Measurements from ENCODE around the gene HSF5. TPM values are rescaled to one million over a fixed set of nuclear protein-coding genes. Genes with fewer than 3 reads are reported as not detected.

The HSF5 gene
- total and polyA plus RNA-seq, 4 donors, result 0.09 to 0.17 TPM; not detected in 2

GRCh38 chr17:58534901-58535421 is 46.8 kb upstream of the HSF5 start:
- Histone ChIP-seq H3K4me1 (ENCODE audit: control insufficient read depth in 4 of 4, insufficient read depth in 4 of 4, low read length in 3 of 4) (peaks cover 11 to 27% (median 18%) of the 10 kb centered on the region in 4 donors), H3K9me3 (ENCODE audit: control insufficient read depth in 4 of 4, low read length in 3 of 4) (no peaks in the 10 kb centered on the region), H3K27me3 (ENCODE audit: control insufficient read depth in 4 of 4, insufficient read depth in 4 of 4, low read length in 3 of 4) (no peaks in the 10 kb centered on the region), H3K36me3 (ENCODE audit: control insufficient read depth in 4 of 4, insufficient read depth in 3 of 4, low read depth in 1 of 4, low read length in 3 of 4) (no peaks in the 10 kb centered on the region), H3K27ac (ENCODE audit: low read depth in 1 of 2, low read length in 2 of 2) (peak overlapping the region; percentile 6 to 42), H3K4me3 (ENCODE audit: low read depth in 1 of 3, low read length in 3 of 3) (no peak overlapping the region), H3K9ac (ENCODE audit: low read depth in 1 of 2, low read length in 2 of 2) (no peak overlapping the region)
- DNase-seq (ENCODE audit: low spot score), result no peak
- TF ChIP-seq ZBTB33 (IDR thresholded peaks at IDR 0.05), result no peak
- TF ChIP-seq FOXA1 (IDR thresholded peaks at IDR 0.05), result no peak
- TF ChIP-seq MAX (IDR thresholded peaks at IDR 0.05), result no peak
- TF ChIP-seq HNF4G (IDR thresholded peaks at IDR 0.05), result no peak
- no peak for TF ChIP-seq YY1 (IDR thresholded peaks at IDR 0.05)
- no peak for TF ChIP-seq NR2F2 (IDR thresholded peaks at IDR 0.05)
- WGBS, result 68% methylated on average over 4 of the region's 4 CpGs

GRCh38 chr17:58534331-58534730 is 46.1 kb upstream of the HSF5 start:
- H3K27ac ChIP-seq (ENCODE audit: low read depth in 1 of 2, low read length in 2 of 2), result no peak overlapping the region
- no peak for DNase-seq (ENCODE audit: low spot score)
- 70% methylated on average over 3 of the region's 3 CpGs for WGBS
- no peak for TF ChIP-seq JUND (IDR thresholded peaks at IDR 0.05)
- TF ChIP-seq NR2F2 (IDR thresholded peaks at IDR 0.05), result no peak
- TF ChIP-seq SP1 (IDR thresholded peaks at IDR 0.05), result no peak
- TF ChIP-seq, protein P1, sequence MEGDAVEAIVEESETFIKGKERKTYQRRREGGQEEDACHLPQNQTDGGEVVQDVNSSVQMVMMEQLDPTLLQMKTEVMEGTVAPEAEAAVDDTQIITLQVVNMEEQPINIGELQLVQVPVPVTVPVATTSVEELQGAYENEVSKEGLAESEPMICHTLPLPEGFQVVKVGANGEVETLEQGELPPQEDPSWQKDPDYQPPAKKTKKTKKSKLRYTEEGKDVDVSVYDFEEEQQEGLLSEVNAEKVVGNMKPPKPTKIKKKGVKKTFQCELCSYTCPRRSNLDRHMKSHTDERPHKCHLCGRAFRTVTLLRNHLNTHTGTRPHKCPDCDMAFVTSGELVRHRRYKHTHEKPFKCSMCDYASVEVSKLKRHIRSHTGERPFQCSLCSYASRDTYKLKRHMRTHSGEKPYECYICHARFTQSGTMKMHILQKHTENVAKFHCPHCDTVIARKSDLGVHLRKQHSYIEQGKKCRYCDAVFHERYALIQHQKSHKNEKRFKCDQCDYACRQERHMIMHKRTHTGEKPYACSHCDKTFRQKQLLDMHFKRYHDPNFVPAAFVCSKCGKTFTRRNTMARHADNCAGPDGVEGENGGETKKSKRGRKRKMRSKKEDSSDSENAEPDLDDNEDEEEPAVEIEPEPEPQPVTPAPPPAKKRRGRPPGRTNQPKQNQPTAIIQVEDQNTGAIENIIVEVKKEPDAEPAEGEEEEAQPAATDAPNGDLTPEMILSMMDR (IDR thresholded peaks at IDR 0.05; ENCODE audit: low read depth, low read length, missing input control), result no peak
- no peak for TF ChIP-seq HNF4G (IDR thresholded peaks at IDR 0.05)
- TF ChIP-seq RAD21 (IDR thresholded peaks at IDR 0.05), result no peak
- TF ChIP-seq EGR1 (IDR thresholded peaks at IDR 0.05; ENCODE audit: low read depth in 2 of 2), result no peak
- no peak for TF ChIP-seq TAF1 (conservative IDR thresholded peaks at IDR 0.05)
- TF ChIP-seq FOXA2 (IDR thresholded peaks at IDR 0.05), result no peak
- TF ChIP-seq, protein P2, sequence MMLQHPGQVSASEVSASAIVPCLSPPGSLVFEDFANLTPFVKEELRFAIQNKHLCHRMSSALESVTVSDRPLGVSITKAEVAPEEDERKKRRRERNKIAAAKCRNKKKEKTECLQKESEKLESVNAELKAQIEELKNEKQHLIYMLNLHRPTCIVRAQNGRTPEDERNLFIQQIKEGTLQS (IDR thresholded peaks at IDR 0.05), result no peak
- TF ChIP-seq, protein P3, sequence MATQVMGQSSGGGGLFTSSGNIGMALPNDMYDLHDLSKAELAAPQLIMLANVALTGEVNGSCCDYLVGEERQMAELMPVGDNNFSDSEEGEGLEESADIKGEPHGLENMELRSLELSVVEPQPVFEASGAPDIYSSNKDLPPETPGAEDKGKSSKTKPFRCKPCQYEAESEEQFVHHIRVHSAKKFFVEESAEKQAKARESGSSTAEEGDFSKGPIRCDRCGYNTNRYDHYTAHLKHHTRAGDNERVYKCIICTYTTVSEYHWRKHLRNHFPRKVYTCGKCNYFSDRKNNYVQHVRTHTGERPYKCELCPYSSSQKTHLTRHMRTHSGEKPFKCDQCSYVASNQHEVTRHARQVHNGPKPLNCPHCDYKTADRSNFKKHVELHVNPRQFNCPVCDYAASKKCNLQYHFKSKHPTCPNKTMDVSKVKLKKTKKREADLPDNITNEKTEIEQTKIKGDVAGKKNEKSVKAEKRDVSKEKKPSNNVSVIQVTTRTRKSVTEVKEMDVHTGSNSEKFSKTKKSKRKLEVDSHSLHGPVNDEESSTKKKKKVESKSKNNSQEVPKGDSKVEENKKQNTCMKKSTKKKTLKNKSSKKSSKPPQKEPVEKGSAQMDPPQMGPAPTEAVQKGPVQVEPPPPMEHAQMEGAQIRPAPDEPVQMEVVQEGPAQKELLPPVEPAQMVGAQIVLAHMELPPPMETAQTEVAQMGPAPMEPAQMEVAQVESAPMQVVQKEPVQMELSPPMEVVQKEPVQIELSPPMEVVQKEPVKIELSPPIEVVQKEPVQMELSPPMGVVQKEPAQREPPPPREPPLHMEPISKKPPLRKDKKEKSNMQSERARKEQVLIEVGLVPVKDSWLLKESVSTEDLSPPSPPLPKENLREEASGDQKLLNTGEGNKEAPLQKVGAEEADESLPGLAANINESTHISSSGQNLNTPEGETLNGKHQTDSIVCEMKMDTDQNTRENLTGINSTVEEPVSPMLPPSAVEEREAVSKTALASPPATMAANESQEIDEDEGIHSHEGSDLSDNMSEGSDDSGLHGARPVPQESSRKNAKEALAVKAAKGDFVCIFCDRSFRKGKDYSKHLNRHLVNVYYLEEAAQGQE (IDR thresholded peaks at IDR 0.05), result no peak
- TF ChIP-seq RXRA (IDR thresholded peaks at IDR 0.05), result no peak
- no peak for TF ChIP-seq HNF4A (conservative IDR thresholded peaks at IDR 0.05)
- TF ChIP-seq MAX (IDR thresholded peaks at IDR 0.05), result no peak
- no peak for TF ChIP-seq ZBTB33 (IDR thresholded peaks at IDR 0.05)
- TF ChIP-seq YY1 (IDR thresholded peaks at IDR 0.05), result no peak
- no peaks in the 10 kb centered on the region for H3K27me3 ChIP-seq (ENCODE audit: control insufficient read depth in 4 of 4, insufficient read depth in 4 of 4, low read length in 3 of 4)
- no peaks in the 10 kb centered on the region for H3K36me3 ChIP-seq (ENCODE audit: control insufficient read depth in 4 of 4, insufficient read depth in 3 of 4, low read depth in 1 of 4, low read length in 3 of 4)
- H3K4me3 ChIP-seq (ENCODE audit: low read depth in 1 of 3, low read length in 3 of 3), result no peak overlapping the region
- peaks cover 11 to 27% (median 18%) of the 10 kb centered on the region in 4 donors for H3K4me1 ChIP-seq (ENCODE audit: control insufficient read depth in 4 of 4, insufficient read depth in 4 of 4, low read length in 3 of 4)
- no peaks in the 10 kb centered on the region for H3K9me3 ChIP-seq (ENCODE audit: control insufficient read depth in 4 of 4, low read length in 3 of 4)
- no peak overlapping the region for H3K9ac ChIP-seq (ENCODE audit: low read depth in 1 of 2, low read length in 2 of 2)

All from liver (tissue), 9 donors.